GM19395 (cell line): ENCODE measurements around the gene SGTA.
"Not testable (repeated sequence)": the region's sequence is repeated elsewhere in the genome, so short reads cannot be mapped to it uniquely, and the experiment has no call there.

Source experiments
- ATAC-seq: cut with Tn5 transposase; IDR thresholded peaks from one replicate; pipeline ENCODE4 v1.9.1; 2021; ENCODE audit warnings: mild to moderate bottlenecking, moderate library complexity; ENCODE audit not compliant: unreplicated experiment

Gene SGTA

DNA sequence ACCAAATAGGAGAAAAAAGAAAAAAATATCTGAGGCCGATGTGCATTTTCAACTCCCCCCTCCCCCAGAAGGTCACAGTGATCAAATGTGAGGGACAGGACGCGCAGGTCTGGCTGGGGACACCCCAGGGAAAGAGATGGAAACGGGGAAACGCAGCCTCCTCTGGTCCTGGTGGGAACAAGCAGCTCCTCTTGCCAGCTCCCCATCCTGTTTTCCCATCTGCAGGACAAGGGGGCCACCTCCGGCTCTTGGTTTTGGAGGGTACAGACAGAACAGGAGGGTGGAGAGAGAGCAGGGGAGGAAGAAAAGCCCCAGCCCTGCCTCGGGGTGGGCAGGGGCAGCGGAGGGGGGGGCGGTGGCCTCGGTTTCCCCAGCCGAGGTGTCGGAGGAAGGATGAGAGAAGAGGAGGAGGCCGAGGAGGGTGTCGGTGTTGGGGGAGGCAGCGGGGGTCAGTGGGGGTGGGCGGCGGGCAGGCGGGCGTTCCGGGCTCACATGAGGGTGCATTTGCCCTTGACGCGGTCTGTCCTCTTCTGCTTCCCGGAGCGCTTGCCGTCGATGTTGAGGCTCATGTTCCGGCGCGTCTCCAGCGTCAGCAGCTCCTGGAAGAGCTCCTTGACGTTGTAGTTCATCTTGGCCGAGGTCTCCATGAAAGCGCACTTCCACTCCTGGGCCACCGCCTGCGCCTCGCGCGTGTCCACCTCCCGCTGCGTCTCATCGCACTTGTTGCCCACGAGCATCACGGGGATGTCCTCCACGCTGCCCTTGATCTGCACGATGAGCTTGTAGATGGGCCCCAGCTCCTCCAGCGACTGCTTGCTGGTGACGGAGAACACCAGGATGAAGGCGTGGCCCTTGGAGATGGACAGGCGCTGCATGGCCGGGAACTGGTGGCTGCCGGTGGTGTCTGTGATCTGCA, 66.1 kb downstream of the SGTA start:
- no peak for ATAC-seq

DNA sequence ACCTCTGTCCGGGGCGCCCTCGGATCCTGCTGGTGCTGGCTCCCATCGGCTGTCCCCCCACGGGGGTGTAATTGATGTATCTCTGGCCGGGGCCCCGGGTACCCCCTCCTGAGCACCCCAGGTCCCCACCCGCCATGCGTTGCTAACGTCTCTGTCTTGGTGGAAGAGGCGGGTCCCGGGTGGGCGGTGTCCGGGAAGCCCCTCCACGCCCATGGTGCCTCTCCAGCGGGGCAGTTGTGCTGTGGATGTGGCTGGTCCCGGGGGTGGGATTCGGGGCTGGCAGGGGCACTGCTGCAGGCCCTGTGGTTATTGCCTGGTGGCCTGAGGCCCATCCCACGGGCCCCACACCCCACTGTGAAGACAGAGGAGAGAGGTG, 66.8 kb downstream of the SGTA start:
- no peak for ATAC-seq

GRCh38 chr19:2715470-2716274, 67.4 kb downstream of the SGTA start:
- ATAC-seq, result no peak

DNA sequence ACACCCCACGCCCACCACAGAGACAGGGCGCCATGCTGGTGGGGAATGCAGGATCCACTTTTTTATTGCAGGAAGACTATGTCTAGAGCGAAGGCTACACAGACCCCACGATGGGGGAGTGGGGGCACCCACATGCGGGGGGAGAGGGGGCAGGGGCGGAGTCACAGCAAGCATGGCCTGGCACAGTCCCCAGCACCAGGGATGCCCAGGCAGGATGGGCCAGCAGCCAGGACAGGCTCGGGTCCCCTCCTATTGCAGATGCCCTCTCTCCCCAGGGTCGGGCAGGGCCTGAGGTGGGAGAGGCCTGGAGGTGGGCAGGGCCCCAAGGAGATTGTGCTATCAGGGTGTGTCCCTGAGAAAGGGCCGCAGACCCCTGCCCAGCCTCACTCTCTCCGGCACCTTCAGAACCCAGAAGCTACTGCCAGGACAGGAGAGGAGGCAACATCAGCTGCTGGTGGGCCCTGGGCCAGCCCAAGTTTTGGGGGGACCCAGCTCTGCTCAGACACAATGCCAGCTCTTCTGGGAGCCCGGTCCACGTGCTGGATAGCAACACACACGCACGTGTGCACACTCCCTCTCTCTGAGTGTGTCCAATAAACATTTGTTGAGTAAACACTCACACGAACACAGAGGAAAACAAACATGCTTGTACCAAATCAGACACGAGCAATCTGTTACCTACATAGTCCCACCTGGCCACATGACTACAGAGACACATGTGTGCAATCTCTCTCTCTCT, 68.4 kb downstream of the SGTA start:
- ATAC-seq, result no peak

GRCh38 chr19:2714102-2714501, 69.0 kb downstream of the SGTA start:
- ATAC-seq, result not testable (repeated sequence)

DNA sequence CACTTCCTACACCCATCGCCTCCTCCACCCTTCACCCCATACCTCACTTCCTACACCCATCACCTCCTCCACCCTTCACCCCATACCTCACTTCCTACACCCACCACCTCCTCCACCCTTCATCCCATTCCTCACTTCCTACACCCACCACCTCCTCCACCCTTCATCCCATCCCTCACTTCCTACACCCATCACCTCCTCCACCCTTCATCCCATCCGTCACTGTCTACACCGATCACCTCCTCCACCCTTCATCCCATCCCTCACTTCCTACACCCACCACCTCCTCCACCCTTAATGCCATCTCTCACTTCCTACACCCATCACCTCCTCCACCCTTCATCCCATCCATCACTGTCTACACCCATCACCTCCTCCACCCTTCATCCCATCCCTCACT, 69.9 kb downstream of the SGTA start:
- ATAC-seq, result not testable (repeated sequence)

GRCh38 chr19:2711875-2712205, 71.2 kb downstream of the SGTA start:
- ATAC-seq, result no peak

- no peak for ATAC-seq
Measured at GRCh38 chr19:2711172-2711874, 71.8 kb downstream of the SGTA start.

GRCh38 chr19:2706251-2706650, 76.8 kb downstream of the SGTA start:
- ATAC-seq, result no peak
